ENCODE measurements around the gene NUFIP1.

- TF ChIP-seq TAF1 (IDR thresholded peaks at IDR 0.05; ENCODE audit: low read depth, low read length), result no peak
- TF ChIP-seq POLR2A (IDR thresholded peaks at IDR 0.05; ENCODE audit: low read depth, low read length), result no peak
Measured at GRCh38 chr13:44912278-44913016, 76.8 kb downstream of the NUFIP1 start.
